BJ (cell line): Measurements from ENCODE around the gene HAPLN1. TPM values are rescaled to one million over a fixed set of nuclear protein-coding genes. Genes with fewer than 3 reads are reported as not detected.

Experiments
- CTCF ChIA-PET: fragments of 350-600 bp; formaldehyde crosslinking; extraction: SDS; loops from one replicate; lab custom pipeline; 2021; ENCODE audit warnings: antibody characterized with exemption, inconsistent platforms; lab: Yijun Ruan, JAX
- POLR2A ChIA-PET: fragments of 300-600 bp; sonication (Branson Sonifier 250); formaldehyde crosslinking; extraction: SDS; loops from one replicate; lab custom pipeline; 2021; ENCODE audit warnings: antibody characterized with exemption; lab: Charles Lee
- DNase-seq: peaks from one replicate; pipeline ENCODE4 v3.0.0-alpha.2; 2011; ENCODE audit warnings: low read depth
- H3K27me3 ChIP-seq: 2 replicates; pipeline ENCODE4 v1.6.0; 2011; ENCODE audit warnings: low read length; ENCODE audit not compliant: control insufficient read depth, insufficient read depth
- H3K36me3 ChIP-seq: 2 replicates; pipeline ENCODE4 v1.5.1; 2011; ENCODE audit warnings: low read length; ENCODE audit not compliant: control insufficient read depth, insufficient read depth
- H3K4me3 ChIP-seq: 2 replicates; pipeline ENCODE4 v1.5.1; 2011; ENCODE audit warnings: low read depth, mild to moderate bottlenecking, control low read depth, low read length
- CTCF ChIP-seq: IDR thresholded peaks from 2 replicates; pipeline ENCODE4 v1.5.1; 2011; ENCODE audit warnings: low read depth, mild to moderate bottlenecking, control low read depth, inconsistent platforms, low read length, moderate library complexity; ENCODE audit not compliant: insufficient read depth
- polyA plus RNA-seq: library from polyadenylated mRNA; depleted of rRNA; stranded (reverse); fragments of >200 nt; gene quantifications from 2 replicates; pipeline ENCODE4 v1.2.3, GENCODE V29; 2011

HAPLN1 gene
- polyA plus RNA-seq, 1 experiment: 2.5 TPM

- DNase-seq: no peak
- CTCF ChIA-PET: no interaction called here
Observed at GRCh38 chr5:83726912-83727311, 6.3 kb upstream of the HAPLN1 start.

GRCh38 chr5:83724935-83725334 lies 4.3 kb upstream of the HAPLN1 start:
- no peak for TF ChIP-seq CTCF
- CTCF ChIA-PET: interaction anchor here (1.6 kb wide), 1 partner anchor 203 kb away, joined by 4 read pairs; no protein-coding TSS in a partner anchor
- POLR2A ChIA-PET: no interaction called here
- no peak overlapping the region for H3K4me3 ChIP-seq
- peaks cover 8% of the 10 kb centered on the region for H3K27me3 ChIP-seq
- DNase-seq: no peak
- no peaks in the 10 kb centered on the region for H3K36me3 ChIP-seq

More at GRCh38 chr5:83726912-83727311, 6.3 kb upstream of the HAPLN1 start:
- Histone ChIP-seq H3K36me3 (no peaks in the 10 kb centered on the region), H3K4me3 (no peak overlapping the region), H3K27me3 (0 out of 2 replicates have a peak, but pooled peaks cover 1% of the 10 kb centered on the region)
- POLR2A ChIA-PET: no interaction called here
- no peak for TF ChIP-seq CTCF

GRCh38 chr5:83724001-83724400 lies 3.3 kb upstream of the HAPLN1 start:
- H3K36me3 ChIP-seq: no peaks in the 10 kb centered on the region

GRCh38 chr5:83723031-83723430 lies 2.4 kb upstream of the HAPLN1 start:
- H3K27me3 ChIP-seq: peaks cover 8% of the 10 kb centered on the region
- CTCF ChIA-PET: interaction anchor here (0.9 kb wide), 1 partner anchor 11 kb away, joined by 3 read pairs; no protein-coding TSS in a partner anchor
- POLR2A ChIA-PET: no interaction called here
- no peak for DNase-seq
- no peak for TF ChIP-seq CTCF
- no peaks in the 10 kb centered on the region for H3K36me3 ChIP-seq
- no peak overlapping the region for H3K4me3 ChIP-seq

More at GRCh38 chr5:83724001-83724400, 3.3 kb upstream of the HAPLN1 start:
- DNase-seq: no peak
- H3K4me3 ChIP-seq: no peak overlapping the region
- no peak for TF ChIP-seq CTCF
- POLR2A ChIA-PET: no interaction called here
- H3K27me3 ChIP-seq: peaks cover 8% of the 10 kb centered on the region
- CTCF ChIA-PET: no interaction called here

- ChIA-PET POLR2A (no interaction called here), CTCF (interaction anchor here (0.6 to 3.1 kb wide), 4 partner anchors 10 to 710 kb away, joined by 3 to 12 read pairs (median 4); no protein-coding TSS in a partner anchor)
- no peak for DNase-seq
- H3K27me3 ChIP-seq: peaks cover 8% of the 10 kb centered on the region
- H3K4me3 ChIP-seq: peak overlapping the region; percentile 51
- H3K36me3 ChIP-seq: no peaks in the 10 kb centered on the region
- TF ChIP-seq CTCF: peak; percentile 36
Observed at GRCh38 chr5:83721953-83722901, 1.6 kb upstream of the HAPLN1 start.
